CD4-positive, CD25-positive, alpha-beta regulatory T cell (primary cell): ENCODE data around the gene RHOJ. TPM values are rescaled to one million over a fixed set of nuclear protein-coding genes. Genes with fewer than 3 reads are reported as not detected.

Experiments used
- ATAC-seq, 2 donors: fragments of 150-1000 bp; cut with Tn5 transposase; one replicate each; pipeline ENCODE4 v1.10.0; 2021; ENCODE audit warnings: low read depth in 2 of 2, moderate number of reproducible peaks in 2 of 2, moderate library complexity in 1 of 2
- DNase-seq, 3 donors: peaks; one replicate each; pipeline versions ENCODE4 v3.0.0 to v3.0.0-alpha.2; 2012 to 2022; ENCODE audit warnings: mixed read lengths in 1 of 3
- H3K27ac ChIP-seq: one replicate; pipeline ENCODE4 v1.7.0; 2013; ENCODE audit warnings: mild to moderate bottlenecking, low read length; ENCODE audit not compliant: insufficient read depth, poor library complexity, severe bottlenecking
- H3K27me3 ChIP-seq: one replicate; pipeline ENCODE4 v1.7.0; 2013; ENCODE audit warnings: low read length; ENCODE audit not compliant: control insufficient read depth, insufficient read depth
- H3K36me3 ChIP-seq: one replicate; pipeline ENCODE4 v1.7.0; 2013; ENCODE audit warnings: mild to moderate bottlenecking, low read length, moderate library complexity; ENCODE audit not compliant: control insufficient read depth, insufficient read depth
- H3K4me1 ChIP-seq: 2 replicates; pipeline ENCODE4 v1.7.0; 2013; ENCODE audit warnings: mild to moderate bottlenecking, low read length; ENCODE audit not compliant: insufficient read depth, control insufficient read depth, poor library complexity, severe bottlenecking
- H3K4me3 ChIP-seq: one replicate; pipeline ENCODE4 v1.7.0; 2013; ENCODE audit warnings: low read depth, mild to moderate bottlenecking, low read length, moderate library complexity
- H3K9me3 ChIP-seq, 2 experiments: 1 replicate in 1 of 2; 2 replicates in 1 of 2; pipeline ENCODE4 v1.7.0; 2013; ENCODE audit warnings: low read length in 2 of 2, mild to moderate bottlenecking in 1 of 2, moderate library complexity in 1 of 2; ENCODE audit not compliant: control insufficient read depth in 2 of 2
- H3K27ac Mint-ChIP-seq, 3 donors: one replicate each; pipeline ENCODE4 v1.8.0; 2020 to 2022; ENCODE audit warnings: mild to moderate bottlenecking in 3 of 3, mixed read lengths in 3 of 3, moderate library complexity in 2 of 3
- H3K27me3 Mint-ChIP-seq: one replicate; pipeline ENCODE4 v1.8.0; 2022; ENCODE audit warnings: mild to moderate bottlenecking, mixed read lengths
- H3K36me3 Mint-ChIP-seq: one replicate; pipeline ENCODE4 v1.8.0; 2020; ENCODE audit warnings: mixed read lengths
- H3K4me1 Mint-ChIP-seq, 4 donors: one replicate each; pipeline ENCODE4 v1.8.0; 2020 to 2022; ENCODE audit warnings: mixed read lengths in 4 of 4, mild to moderate bottlenecking in 1 of 4
- H3K4me3 Mint-ChIP-seq, 4 donors: one replicate each; pipeline ENCODE4 v1.8.0; 2020 to 2022; ENCODE audit warnings: mild to moderate bottlenecking in 4 of 4, mixed read lengths in 4 of 4, moderate library complexity in 3 of 4
- H3K9me3 Mint-ChIP-seq, 7 donors: one replicate each; pipeline ENCODE4 v1.8.0; 2020 to 2022; ENCODE audit warnings: mixed read lengths in 7 of 7, mild to moderate bottlenecking in 3 of 7, moderate library complexity in 2 of 7
- polyA plus RNA-seq, 4 donors: library from polyadenylated mRNA; unstranded; fragments of 300-500 nt; fragmentation: Illumina TruSeq; gene quantifications; one replicate each; pipeline ENCODE4 v1.2.3, GENCODE V29; 2021
- total RNA-seq: library from RNA; stranded (reverse); gene quantifications from one replicate; pipeline ENCODE4 v1.2.3, GENCODE V29; 2022

Gene RHOJ
- total and polyA plus RNA-seq, 5 donors from 2014 or later: not detected

DNA sequence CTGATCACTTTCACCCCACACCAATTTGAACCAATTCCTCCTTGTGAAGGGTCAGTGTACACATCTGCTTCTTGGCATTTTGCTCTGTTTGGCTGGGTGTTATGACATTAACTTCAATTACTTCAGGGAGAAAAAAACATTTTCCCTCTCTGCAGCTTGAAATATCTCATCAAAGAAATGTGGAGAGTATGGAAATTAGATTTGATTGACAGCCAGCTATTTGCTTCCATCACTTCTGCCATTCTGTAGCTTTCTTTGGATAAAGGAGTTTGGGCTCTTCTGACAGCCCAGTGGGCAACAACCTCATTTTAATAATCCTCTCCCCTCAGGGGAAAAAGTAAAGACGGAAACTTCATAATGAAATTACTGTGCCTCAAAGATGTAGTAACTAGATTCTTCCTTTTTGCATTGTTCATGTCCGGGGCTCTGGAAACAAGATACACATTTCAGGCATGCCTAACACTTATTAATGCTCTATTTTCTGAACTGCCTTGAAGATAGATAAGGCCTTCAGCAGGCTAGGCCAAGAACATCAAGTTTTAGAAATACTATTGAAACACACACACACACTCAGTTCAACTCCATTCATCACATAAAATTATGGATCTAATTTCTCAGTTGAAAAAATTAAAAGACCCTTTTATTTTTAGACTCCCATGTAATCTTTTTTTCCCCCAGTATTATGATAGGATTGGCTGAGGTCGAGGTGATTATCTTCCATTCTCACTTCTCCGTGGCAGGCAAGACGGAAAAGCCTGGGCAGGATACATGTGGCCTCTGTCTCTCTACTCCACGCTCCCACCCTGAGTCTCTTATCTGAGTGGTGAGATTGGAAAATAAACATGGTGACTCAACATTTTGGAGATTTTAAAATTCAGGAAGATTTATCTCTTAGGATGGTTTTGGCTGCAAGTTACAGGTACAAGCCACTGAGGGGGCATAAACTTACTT is 124.8 kb downstream of the RHOJ start:
- Mint-ChIP-seq H3K4me1 (no peaks in the 10 kb centered on the region), H3K27ac (no peak overlapping the region), H3K9me3 (peaks cover 0 to 4% (median 0%) of the 10 kb centered on the region in 7 donors), H3K4me3 (no peak overlapping the region), H3K27me3 (peaks cover 31% of the 10 kb centered on the region), H3K36me3 (no peaks in the 10 kb centered on the region)
- no peaks in the 10 kb centered on the region for H3K9me3 ChIP-seq
- H3K27ac ChIP-seq: no peak overlapping the region
- peaks cover 10% of the 10 kb centered on the region for H3K27me3 ChIP-seq
- no peak overlapping the region for H3K4me3 ChIP-seq
- DNase-seq (no peak), ATAC-seq (no peak)
- H3K4me1 ChIP-seq: no peaks in the 10 kb centered on the region
- H3K36me3 ChIP-seq: no peaks in the 10 kb centered on the region

DNA sequence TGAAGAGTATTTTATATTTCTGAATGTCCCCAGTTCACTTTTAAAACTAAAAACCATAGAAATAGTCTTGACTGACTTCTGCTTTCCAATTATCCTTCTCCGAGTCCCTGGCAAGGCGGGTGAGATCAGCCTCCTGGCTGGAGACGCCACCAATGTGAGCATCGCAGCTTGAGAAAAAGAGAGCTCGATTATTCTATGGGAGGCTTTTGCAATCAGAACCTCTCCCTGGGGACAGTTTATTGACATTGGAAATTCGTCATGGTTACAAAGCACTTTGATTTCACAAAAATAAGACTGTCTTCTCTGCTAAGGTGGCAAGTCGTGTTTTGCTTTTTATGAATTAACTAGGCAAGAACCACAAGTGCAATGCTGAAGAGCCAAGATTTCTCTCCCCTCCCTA is 138.1 kb downstream of the RHOJ start:
- no peak for DNase-seq
- no peak for ATAC-seq
- peaks cover 0 to 6% (median 3%) of the 10 kb centered on the region in 7 donors for H3K9me3 Mint-ChIP-seq
- Histone ChIP-seq H3K9me3 (no peaks in the 10 kb centered on the region), H3K27me3 (peaks cover 10% of the 10 kb centered on the region), H3K4me1 (no peaks in the 10 kb centered on the region), H3K36me3 (no peaks in the 10 kb centered on the region), H3K4me3 (no peak overlapping the region), H3K27ac (no peak overlapping the region)
- H3K27me3 Mint-ChIP-seq: peaks cover 56% of the 10 kb centered on the region
- no peak overlapping the region for H3K27ac Mint-ChIP-seq
- no peaks in the 10 kb centered on the region for H3K36me3 Mint-ChIP-seq
- H3K4me3 Mint-ChIP-seq: no peak overlapping the region
- H3K4me1 Mint-ChIP-seq: no peaks in the 10 kb centered on the region

Other genes with a start within 250 kb of the RHOJ start
- not detected for gene KCNH5, start 159.0 kb upstream of the RHOJ start, total RNA-seq
- gene KCNH5, start 159.0 kb upstream of the RHOJ start, polyA plus RNA-seq: not detected
- gene GPHB5, start 114.5 kb downstream of the RHOJ start, total RNA-seq: not detected
- not detected for gene GPHB5, start 114.5 kb downstream of the RHOJ start, polyA plus RNA-seq